Adipose tissue (tissue), 3 donors: ENCODE results near the gene CRACR2A. TPM values are rescaled to one million over a fixed set of nuclear protein-coding genes. Genes with fewer than 3 reads are reported as not detected.

Source experiments
- H3K27ac ChIP-seq: one replicate; pipeline ENCODE4 v1.5.1; 2013; ENCODE audit warnings: low read depth, low read length
- WGBS, 3 donors: extraction: QIAGEN DNeasy Blood & Tissue Kit; methylation state at CpG; one replicate each; pipeline ENCODE4 v1.1.7; 2013; 5-methylcytosine and 5-hydroxymethylcytosine counted together
- polyA plus RNA-seq, 3 donors: library from polyadenylated mRNA; stranded (reverse); fragments of 200-250 nt; gene quantifications; one replicate each; pipeline ENCODE4 v1.2.3, GENCODE V29; 2013
- donor health status: healthy with polysubstance abuse.
- donor health status: Bipolar disorder and iron deficiency.
- donor health status: healthy.

CRACR2A gene
- polyA plus RNA-seq, 3 donors = 1.2 to 4.4 (median 1.5) TPM

DNA sequence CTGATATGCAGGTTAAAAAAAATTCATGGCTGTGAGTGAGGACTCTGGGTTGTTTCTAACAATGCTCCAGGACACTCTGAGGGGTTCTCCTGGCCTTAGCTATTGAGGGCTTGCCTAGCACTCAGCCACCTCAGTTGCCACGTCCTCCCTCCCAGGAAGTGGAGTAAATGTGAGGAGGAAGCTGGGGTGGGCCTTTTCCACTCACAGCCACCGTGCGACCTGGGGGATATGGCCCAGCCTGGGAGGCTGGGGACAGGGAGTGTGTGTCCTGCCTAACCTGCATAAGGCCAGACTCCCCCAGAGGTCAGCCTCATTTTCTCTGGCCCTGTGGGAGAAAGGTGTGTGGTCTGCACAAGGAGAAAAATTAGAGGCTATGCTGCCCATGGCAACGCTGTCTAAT lies 83.3 kb downstream of the CRACR2A start:
- WGBS, 3 donors = 45 to 78% (median 57%) methylated on average over 4 of the region's 4 CpGs
- H3K27ac ChIP-seq = no peak overlapping the region

GRCh38 chr12:3668479-3669165 lies 84.3 kb downstream of the CRACR2A start:
- WGBS, 3 donors = 85 to 94% (median 88%) methylated on average over 5 of the region's 5 CpGs

DNA sequence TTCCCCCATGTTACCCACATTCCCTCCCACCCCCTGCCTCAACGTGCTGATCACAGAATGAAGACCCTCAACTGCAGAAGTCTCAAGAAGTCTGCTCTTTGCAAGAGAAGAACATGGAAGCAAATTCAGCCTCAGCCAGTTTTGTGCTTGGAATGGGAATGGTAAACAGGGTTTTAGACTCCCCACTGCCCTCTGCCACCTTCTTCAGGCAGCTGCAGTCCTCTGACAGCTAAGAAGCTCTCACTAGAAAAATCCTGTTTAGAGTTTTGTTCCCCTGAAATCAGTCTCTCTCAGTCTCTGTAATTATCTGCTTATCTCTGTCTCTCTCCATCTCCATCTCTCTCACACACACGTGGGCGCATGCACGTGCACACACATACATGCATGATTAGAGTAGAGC lies 85.4 kb downstream of the CRACR2A start:
- H3K27ac ChIP-seq = no peak overlapping the region
- 82 to 85% (median 84%) methylated on average over 4 of the region's 4 CpGs for WGBS, 3 donors

More at GRCh38 chr12:3668479-3669165, 84.3 kb downstream of the CRACR2A start:
- no peak overlapping the region for H3K27ac ChIP-seq

- no peak overlapping the region for H3K27ac ChIP-seq
- 93 to 94% (median 93%) methylated on average over 7 of the region's 7 CpGs for WGBS, 3 donors
Observed at GRCh38 chr12:3666441-3666840, 86.5 kb downstream of the CRACR2A start.

GRCh38 chr12:3662521-3662921 lies 90.4 kb downstream of the CRACR2A start:
- 86 to 93% (median 92%) methylated on average over 5 of the region's 5 CpGs for WGBS, 3 donors

DNA sequence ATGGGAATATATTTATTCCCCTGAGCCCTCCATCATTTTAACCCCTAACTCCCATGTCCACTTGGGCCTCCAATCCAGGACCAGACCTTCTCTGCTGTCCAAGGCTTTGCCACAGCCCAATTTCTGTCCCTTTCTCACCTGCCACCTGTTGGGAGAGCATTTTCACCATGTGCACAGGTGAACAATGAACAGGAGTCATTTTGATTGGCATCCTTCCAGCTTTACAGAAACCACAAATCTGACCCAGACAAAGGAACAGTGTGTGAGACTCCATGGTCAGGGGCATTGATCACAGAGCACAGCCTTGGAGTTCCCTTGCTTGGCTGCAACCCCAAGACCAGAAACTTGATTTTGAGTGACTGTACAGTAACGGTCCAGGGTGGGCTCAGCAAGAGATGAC lies 91.9 kb downstream of the CRACR2A start:
- WGBS, 3 donors = 59 to 98% (median 89%) methylated on average over 1 of the region's 1 CpG
- H3K27ac ChIP-seq = no peak overlapping the region

More at GRCh38 chr12:3662521-3662921, 90.4 kb downstream of the CRACR2A start:
- no peak overlapping the region for H3K27ac ChIP-seq

DNA sequence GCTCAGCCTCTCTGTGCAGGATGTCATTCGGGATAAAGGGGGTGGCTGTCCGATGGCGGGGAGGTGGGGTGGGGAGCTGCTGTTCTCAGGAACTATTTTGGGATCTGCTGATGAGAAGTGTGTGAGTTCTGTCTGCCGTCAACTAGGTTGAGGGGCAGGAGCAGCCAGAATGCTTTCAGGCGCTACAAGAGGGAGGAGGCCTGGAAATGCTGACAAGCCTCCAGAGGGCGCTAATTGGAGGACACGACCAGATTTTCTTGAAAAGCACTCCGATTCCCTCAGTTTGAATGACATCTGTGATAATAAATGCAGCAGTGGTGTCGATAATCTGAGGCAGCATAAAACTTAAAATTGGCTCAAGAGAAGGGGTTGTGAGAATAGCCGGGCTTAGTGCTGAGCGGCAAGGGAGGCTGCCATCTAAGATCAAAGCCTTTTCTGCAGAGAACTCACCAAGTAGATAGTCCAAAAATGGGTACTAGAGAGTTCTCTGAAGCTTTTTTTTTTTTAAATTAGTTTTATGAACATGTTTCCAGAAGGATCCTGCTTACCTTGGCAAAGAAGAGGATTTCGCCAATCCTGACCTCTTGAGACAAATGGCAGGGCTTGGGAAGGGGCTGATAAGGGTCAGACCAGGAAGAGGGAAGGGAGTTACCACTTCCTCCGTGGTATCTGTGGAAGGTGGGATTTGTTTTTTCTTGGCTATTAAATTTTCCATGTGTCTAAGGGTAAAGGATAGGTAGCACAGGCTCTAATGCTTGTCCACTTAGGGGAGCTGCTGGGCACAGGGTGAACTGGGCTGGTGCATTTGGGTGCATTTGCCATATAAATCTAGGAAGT lies 94.4 kb downstream of the CRACR2A start:
- 71 to 76% (median 73%) methylated on average over 13 of the region's 13 CpGs for WGBS, 3 donors
- H3K27ac ChIP-seq = no peak overlapping the region

GRCh38 chr12:3656946-3657622 lies 95.8 kb downstream of the CRACR2A start:
- 95 to 96% (median 96%) methylated on average over 13 of the region's 13 CpGs for WGBS, 3 donors
- H3K27ac ChIP-seq = no peak overlapping the region

DNA sequence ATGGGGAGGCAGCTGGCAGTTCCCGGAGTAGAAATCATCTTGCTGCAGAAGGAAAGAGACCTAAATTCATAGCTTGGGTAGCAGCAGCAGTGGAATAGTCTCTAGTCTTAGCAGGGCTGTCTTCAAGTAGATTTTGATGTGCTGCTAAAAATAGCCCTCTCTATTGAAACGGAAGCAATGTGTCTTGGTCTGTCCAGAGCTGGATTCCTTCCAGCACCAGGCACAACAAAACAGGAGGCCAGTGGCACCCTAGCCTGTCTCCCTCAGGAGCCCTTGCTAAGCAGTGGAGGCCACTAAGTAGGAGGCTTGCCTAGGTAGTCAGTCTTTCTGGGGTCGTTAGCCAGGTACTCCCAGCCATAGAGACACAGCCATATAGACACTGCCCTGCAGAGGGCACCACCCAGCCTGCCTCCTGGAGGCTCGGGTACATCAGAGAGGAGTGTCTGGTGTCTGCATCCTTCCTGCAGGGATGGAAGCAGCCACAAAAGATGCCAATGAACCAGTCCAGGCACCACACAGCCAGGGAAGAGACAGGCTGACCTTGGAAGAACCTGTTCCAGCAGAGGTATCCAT lies 97.5 kb downstream of the CRACR2A start:
- 36 to 48% (median 45%) methylated on average over 4 of the region's 4 CpGs for WGBS, 3 donors
- no peak overlapping the region for H3K27ac ChIP-seq

- WGBS, 3 donors = 64 to 81% (median 69%) methylated on average over 6 of the region's 6 CpGs
- no peak overlapping the region for H3K27ac ChIP-seq
Observed at GRCh38 chr12:3651585-3652424, 101.1 kb downstream of the CRACR2A start.

- 85 to 93% (median 87%) methylated on average over 5 of the region's 5 CpGs for WGBS, 3 donors
- H3K27ac ChIP-seq = no peak overlapping the region
Observed at GRCh38 chr12:3647504-3647903, 105.4 kb downstream of the CRACR2A start.

GRCh38 chr12:3646561-3647241 lies 106.2 kb downstream of the CRACR2A start:
- H3K27ac ChIP-seq = no peak overlapping the region
- WGBS, 3 donors = 52 to 60% (median 56%) methylated on average over 12 of the region's 12 CpGs

DNA sequence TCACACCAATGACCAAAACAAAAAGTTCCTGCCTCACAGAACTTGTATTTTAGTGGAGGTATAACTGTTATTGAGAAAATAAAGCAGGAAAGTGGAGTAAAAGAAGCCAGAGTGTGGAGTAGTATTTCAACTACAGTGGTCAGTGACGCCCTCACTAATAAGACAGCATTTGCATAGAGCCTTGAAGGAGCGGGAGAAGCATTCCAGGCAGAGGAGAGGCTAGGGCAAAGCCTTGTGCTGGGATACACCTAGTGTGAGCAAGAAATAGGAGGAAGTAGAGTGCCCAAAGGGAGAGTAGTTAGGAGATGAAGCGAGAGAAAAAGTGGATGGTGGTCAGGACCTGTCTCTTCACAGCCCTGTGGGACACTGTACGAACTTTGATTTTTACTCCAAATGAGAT lies 107.8 kb downstream of the CRACR2A start:
- H3K27ac ChIP-seq = no peak overlapping the region
- 93 to 100% (median 96%) methylated on average over 4 of the region's 4 CpGs for WGBS, 3 donors

GRCh38 chr12:3644104-3644503 lies 108.8 kb downstream of the CRACR2A start:
- 62 to 69% (median 64%) methylated on average over 8 of the region's 8 CpGs for WGBS, 3 donors
- H3K27ac ChIP-seq = no peak overlapping the region

DNA sequence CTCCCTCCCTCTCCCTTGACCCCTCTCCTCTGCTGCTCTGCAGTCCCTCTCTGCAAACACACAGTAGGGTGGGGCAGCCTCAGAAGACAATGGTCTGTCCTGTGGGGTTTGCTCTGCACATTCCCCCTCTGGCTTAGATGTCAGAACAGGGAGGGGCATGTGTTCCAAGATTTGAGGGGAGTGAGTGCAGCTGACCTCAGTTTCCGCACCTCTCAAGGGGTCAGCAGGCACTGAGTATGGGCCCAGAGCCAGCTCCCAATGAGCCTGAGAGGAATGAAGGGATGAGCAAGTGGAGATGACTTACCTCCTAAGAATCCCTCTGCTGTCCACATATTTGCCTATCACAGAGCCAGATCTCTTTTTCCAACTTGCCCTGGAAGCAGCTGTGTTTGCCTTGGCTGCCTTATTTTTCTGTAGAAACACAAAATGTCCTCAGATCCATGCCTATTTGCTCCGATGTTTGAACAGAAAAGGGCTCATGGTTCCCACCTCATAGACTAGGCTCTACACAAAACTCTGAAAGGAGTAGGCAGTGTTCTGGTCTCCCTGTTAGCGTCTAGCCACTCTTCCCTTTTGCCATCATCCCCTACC lies 111.4 kb downstream of the CRACR2A start:
- 81 to 91% (median 88%) methylated on average over 3 of the region's 3 CpGs for WGBS, 3 donors
- H3K27ac ChIP-seq = no peak overlapping the region

GRCh38 chr12:3636328-3636727 lies 116.6 kb downstream of the CRACR2A start:
- WGBS, 3 donors = 89 to 95% (median 92%) methylated on average over 5 of the region's 5 CpGs

DNA sequence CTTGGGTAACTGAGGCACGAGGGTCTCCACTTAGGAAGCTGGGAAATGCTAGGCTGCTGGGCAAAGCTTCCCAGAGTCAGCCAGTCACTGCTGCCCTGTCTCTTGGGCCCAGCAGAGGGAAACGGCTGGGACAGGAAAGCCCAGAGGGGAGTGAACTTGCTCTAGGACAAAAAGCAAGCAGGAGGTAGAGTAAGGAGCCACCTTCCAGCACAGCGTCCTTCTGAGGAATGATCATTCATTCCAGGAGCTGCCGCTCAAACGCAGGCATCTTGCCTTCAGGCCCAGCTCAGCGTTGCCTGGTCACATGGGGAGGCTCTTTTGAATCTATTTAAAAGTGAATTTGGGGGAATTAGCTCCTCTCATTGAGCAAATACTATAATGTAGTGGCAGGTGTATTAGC lies 118.6 kb downstream of the CRACR2A start:
- H3K27ac ChIP-seq = no peak overlapping the region
- WGBS, 3 donors = 78 to 87% (median 86%) methylated on average over 6 of the region's 6 CpGs

More at GRCh38 chr12:3636328-3636727, 116.6 kb downstream of the CRACR2A start:
- no peak overlapping the region for H3K27ac ChIP-seq
